GM23338 (cell line): ENCODE data around the gene ATOH8. TPM values are rescaled to one million over a fixed set of nuclear protein-coding genes. Genes with fewer than 3 reads are reported as not detected.

Source experiments
- ATAC-seq: fragments of 200-7000 bp; cut with Tn5 transposase; 3 replicates; pipeline ENCODE4 v1.9.1; 2020
- DNase-seq: peaks from one replicate; pipeline ENCODE4 v3.0.0-alpha.2; 2015; ENCODE audit warnings: low spot score
- H2AFZ ChIP-seq: fragments of 200-600 bp; sonication (generic); 2 replicates; pipeline ENCODE4 v1.8.0; 2016; ENCODE audit warnings: antibody characterized with exemption, mild to moderate bottlenecking, moderate library complexity
- H3F3A ChIP-seq: fragments of 200-600 bp; sonication (generic); replicated peaks from 2 replicates; pipeline ENCODE4 v1.8.0; 2017; ENCODE audit warnings: antibody characterized with exemption, mixed run types, low read depth
- H3K27ac ChIP-seq: fragments of 200-600 bp; sonication (generic); 2 replicates; pipeline ENCODE4 v1.6.1; 2016; ENCODE audit warnings: low read depth
- H3K27me3 ChIP-seq: fragments of 200-600 bp; sonication (generic); 2 replicates; pipeline ENCODE4 v1.8.0; 2016; ENCODE audit warnings: mild to moderate bottlenecking, mixed run types, moderate library complexity; ENCODE audit not compliant: insufficient read depth
- H3K36me3 ChIP-seq: fragments of 200-600 bp; sonication (generic); 2 replicates; pipeline ENCODE4 v1.8.0; 2016; ENCODE audit warnings: mild to moderate bottlenecking; ENCODE audit not compliant: insufficient read depth
- H3K4me1 ChIP-seq: fragments of 200-600 bp; sonication (generic); 2 replicates; pipeline ENCODE4 v1.8.0; 2016; ENCODE audit warnings: mild to moderate bottlenecking, moderate library complexity; ENCODE audit not compliant: insufficient read depth
- H3K4me2 ChIP-seq: fragments of 200-600 bp; sonication (generic); 2 replicates; pipeline ENCODE4 v1.7.1; 2017; ENCODE audit warnings: mixed run types
- H3K4me3 ChIP-seq: fragments of 200-600 bp; sonication (generic); 2 replicates; pipeline ENCODE4 v1.6.1; 2016; ENCODE audit warnings: mixed run types
- H3K79me2 ChIP-seq: fragments of 200-600 bp; sonication (generic); replicated peaks from 2 replicates; pipeline ENCODE4 v1.8.0; 2017; ENCODE audit warnings: mild to moderate bottlenecking; ENCODE audit not compliant: insufficient read depth
- H3K9me2 ChIP-seq: fragments of 200-600 bp; sonication (generic); 2 replicates; pipeline ENCODE4 v1.8.0; 2017; ENCODE audit not compliant: insufficient read depth
- H4K20me1 ChIP-seq: fragments of 200-600 bp; sonication (generic); replicated peaks from 2 replicates; pipeline ENCODE4 v1.8.0; 2017; ENCODE audit warnings: mild to moderate bottlenecking; ENCODE audit not compliant: insufficient read depth
- H3K27ac Mint-ChIP-seq: 2 replicates; pipeline ENCODE4 v1.8.0; 2020; ENCODE audit warnings: inconsistent platforms, mild to moderate bottlenecking, moderate library complexity, mixed read lengths
- H3K27me3 Mint-ChIP-seq: 3 replicates; pipeline ENCODE4 v1.8.0; 2022; ENCODE audit warnings: low read depth, mild to moderate bottlenecking, moderate library complexity, mixed read lengths, inconsistent platforms; ENCODE audit not compliant: insufficient read depth, poor library complexity
- H3K36me3 Mint-ChIP-seq: 3 replicates; pipeline ENCODE4 v1.8.0; 2021; ENCODE audit warnings: low read depth, mild to moderate bottlenecking, inconsistent platforms, moderate library complexity, mixed read lengths
- H3K4me1 Mint-ChIP-seq: 3 replicates; pipeline ENCODE4 v1.8.0; 2020; ENCODE audit warnings: mild to moderate bottlenecking, inconsistent platforms, mixed read lengths
- H3K4me3 Mint-ChIP-seq: 3 replicates; pipeline ENCODE4 v1.8.0; 2021; ENCODE audit warnings: moderate library complexity, mild to moderate bottlenecking, inconsistent platforms, mixed read lengths
- H3K9me3 Mint-ChIP-seq: 3 replicates; pipeline ENCODE4 v1.8.0; 2020; ENCODE audit warnings: moderate library complexity, mild to moderate bottlenecking, inconsistent platforms, mixed read lengths
- CREB1 ChIP-seq: fragments of 250-450 bp; sonication (Bioruptor Pico); IDR thresholded peaks from 2 replicates; pipeline ENCODE4 v1.5.0; 2020; ENCODE audit warnings: low read depth, mild to moderate bottlenecking, moderate library complexity
- CTCF ChIP-seq, 2 experiments: fragments of 200-600 bp in 1 of 2; sonication (generic) in 1 of 2; conservative IDR thresholded peaks; 2 replicates each; pipeline versions ENCODE4 v1.5.1 to v1.6.1; 2016 to 2017; ENCODE audit warnings: antibody characterized with exemption in 2 of 2, low read depth in 2 of 2, mild to moderate bottlenecking in 2 of 2, moderate library complexity in 1 of 2
- EZH2 ChIP-seq: fragments of 200-600 bp; sonication (generic); IDR thresholded peaks from one replicate; pipeline ENCODE4 v1.8.0; 2017; ENCODE audit warnings: antibody characterized with exemption, mild to moderate bottlenecking, low read depth; ENCODE audit not compliant: unreplicated experiment
- EZH2phosphoT487 ChIP-seq: fragments of 200-600 bp; sonication (generic); IDR thresholded peaks from one replicate; pipeline ENCODE4 v1.8.1; 2018; ENCODE audit warnings: antibody characterized with exemption; ENCODE audit not compliant: unreplicated experiment
- JUNB ChIP-seq: IDR thresholded peaks from one replicate; pipeline ENCODE4 v1.6.1; 2016; ENCODE audit warnings: antibody characterized with exemption; ENCODE audit not compliant: unreplicated experiment
- NANOG ChIP-seq: IDR thresholded peaks from 2 replicates; pipeline ENCODE4 v1.6.1; 2016; ENCODE audit warnings: antibody characterized with exemption, borderline replicate concordance
- POLR2AphosphoS5 ChIP-seq: IDR thresholded peaks from 2 replicates; pipeline ENCODE4 v1.6.1; 2016; ENCODE audit warnings: antibody characterized with exemption, low read depth
- REST ChIP-seq: IDR thresholded peaks from one replicate; pipeline ENCODE4 v1.6.1; 2018; ENCODE audit warnings: antibody characterized with exemption; ENCODE audit not compliant: unreplicated experiment
- STAT1 ChIP-seq: IDR thresholded peaks from one replicate; pipeline ENCODE4 v1.6.1; 2016; ENCODE audit warnings: antibody characterized with exemption; ENCODE audit not compliant: unreplicated experiment
- ZNF331 ChIP-seq: fragments of 250-450 bp; sonication (Bioruptor Pico); IDR thresholded peaks from 2 replicates; pipeline ENCODE4 v1.5.0; 2020; ENCODE audit warnings: low read depth, mild to moderate bottlenecking, moderate library complexity
- polyA plus RNA-seq: library from polyadenylated mRNA; unstranded; fragments of >200 nt; fragmentation: Nextera tagmentation; extraction: Ambion mirVana; gene quantifications from 2 replicates; pipeline ENCODE4 v1.2.1, GENCODE V29; 2016
- total RNA-seq: library from RNA; depleted of rRNA; stranded (reverse); fragments of >200 nt; shearing (Covaris generic); gene quantifications from 2 replicates; pipeline ENCODE4 v1.2.3, GENCODE V29; 2014
- TF ChIP-seq, protein P1 (sequence below): fragments of 250-450 bp; sonication (Bioruptor Pico); IDR thresholded peaks from 2 replicates; pipeline ENCODE4 v1.5.0; 2020; ENCODE audit warnings: mild to moderate bottlenecking, moderate library complexity

ATOH8 gene
- total and polyA plus RNA-seq, 2 experiments from 2014 or later, result 0.11 to 0.97 TPM

GRCh38 chr2:85785027-85785822 lies 31.4 kb downstream of the ATOH8 start (continued):
- TF ChIP-seq, protein P1, sequence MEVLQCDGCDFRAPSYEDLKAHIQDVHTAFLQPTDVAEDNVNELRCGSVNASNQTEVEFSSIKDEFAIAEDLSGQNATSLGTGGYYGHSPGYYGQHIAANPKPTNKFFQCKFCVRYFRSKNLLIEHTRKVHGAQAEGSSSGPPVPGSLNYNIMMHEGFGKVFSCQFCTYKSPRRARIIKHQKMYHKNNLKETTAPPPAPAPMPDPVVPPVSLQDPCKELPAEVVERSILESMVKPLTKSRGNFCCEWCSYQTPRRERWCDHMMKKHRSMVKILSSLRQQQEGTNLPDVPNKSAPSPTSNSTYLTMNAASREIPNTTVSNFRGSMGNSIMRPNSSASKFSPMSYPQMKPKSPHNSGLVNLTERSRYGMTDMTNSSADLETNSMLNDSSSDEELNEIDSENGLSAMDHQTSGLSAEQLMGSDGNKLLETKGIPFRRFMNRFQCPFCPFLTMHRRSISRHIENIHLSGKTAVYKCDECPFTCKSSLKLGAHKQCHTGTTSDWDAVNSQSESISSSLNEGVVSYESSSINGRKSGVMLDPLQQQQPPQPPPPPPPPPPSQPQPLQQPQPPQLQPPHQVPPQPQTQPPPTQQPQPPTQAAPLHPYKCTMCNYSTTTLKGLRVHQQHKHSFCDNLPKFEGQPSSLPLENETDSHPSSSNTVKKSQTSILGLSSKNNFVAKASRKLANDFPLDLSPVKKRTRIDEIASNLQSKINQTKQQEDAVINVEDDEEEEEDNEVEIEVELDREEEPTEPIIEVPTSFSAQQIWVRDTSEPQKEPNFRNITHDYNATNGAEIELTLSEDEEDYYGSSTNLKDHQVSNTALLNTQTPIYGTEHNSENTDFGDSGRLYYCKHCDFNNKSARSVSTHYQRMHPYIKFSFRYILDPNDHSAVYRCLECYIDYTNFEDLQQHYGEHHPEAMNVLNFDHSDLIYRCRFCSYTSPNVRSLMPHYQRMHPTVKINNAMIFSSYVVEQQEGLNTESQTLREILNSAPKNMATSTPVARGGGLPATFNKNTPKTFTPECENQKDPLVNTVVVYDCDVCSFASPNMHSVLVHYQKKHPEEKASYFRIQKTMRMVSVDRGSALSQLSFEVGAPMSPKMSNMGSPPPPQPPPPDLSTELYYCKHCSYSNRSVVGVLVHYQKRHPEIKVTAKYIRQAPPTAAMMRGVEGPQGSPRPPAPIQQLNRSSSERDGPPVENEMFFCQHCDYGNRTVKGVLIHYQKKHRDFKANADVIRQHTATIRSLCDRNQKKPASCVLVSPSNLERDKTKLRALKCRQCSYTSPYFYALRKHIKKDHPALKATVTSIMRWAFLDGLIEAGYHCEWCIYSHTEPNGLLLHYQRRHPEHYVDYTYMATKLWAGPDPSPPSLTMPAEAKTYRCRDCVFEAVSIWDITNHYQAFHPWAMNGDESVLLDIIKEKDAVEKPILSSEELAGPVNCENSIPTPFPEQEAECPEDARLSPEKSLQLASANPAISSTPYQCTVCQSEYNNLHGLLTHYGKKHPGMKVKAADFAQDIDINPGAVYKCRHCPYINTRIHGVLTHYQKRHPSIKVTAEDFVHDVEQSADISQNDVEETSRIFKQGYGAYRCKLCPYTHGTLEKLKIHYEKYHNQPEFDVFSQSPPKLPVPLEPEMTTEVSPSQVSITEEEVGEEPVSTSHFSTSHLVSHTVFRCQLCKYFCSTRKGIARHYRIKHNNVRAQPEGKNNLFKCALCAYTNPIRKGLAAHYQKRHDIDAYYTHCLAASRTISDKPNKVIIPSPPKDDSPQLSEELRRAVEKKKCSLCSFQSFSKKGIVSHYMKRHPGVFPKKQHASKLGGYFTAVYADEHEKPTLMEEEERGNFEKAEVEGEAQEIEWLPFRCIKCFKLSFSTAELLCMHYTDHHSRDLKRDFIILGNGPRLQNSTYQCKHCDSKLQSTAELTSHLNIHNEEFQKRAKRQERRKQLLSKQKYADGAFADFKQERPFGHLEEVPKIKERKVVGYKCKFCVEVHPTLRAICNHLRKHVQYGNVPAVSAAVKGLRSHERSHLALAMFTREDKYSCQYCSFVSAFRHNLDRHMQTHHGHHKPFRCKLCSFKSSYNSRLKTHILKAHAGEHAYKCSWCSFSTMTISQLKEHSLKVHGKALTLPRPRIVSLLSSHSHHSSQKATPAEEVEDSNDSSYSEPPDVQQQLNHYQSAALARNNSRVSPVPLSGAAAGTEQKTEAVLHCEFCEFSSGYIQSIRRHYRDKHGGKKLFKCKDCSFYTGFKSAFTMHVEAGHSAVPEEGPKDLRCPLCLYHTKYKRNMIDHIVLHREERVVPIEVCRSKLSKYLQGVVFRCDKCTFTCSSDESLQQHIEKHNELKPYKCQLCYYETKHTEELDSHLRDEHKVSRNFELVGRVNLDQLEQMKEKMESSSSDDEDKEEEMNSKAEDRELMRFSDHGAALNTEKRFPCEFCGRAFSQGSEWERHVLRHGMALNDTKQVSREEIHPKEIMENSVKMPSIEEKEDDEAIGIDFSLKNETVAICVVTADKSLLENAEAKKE (CRISPR knock-in tag), result no peak
- no peak for TF ChIP-seq ZNF331 (CRISPR knock-in tag)

DNA sequence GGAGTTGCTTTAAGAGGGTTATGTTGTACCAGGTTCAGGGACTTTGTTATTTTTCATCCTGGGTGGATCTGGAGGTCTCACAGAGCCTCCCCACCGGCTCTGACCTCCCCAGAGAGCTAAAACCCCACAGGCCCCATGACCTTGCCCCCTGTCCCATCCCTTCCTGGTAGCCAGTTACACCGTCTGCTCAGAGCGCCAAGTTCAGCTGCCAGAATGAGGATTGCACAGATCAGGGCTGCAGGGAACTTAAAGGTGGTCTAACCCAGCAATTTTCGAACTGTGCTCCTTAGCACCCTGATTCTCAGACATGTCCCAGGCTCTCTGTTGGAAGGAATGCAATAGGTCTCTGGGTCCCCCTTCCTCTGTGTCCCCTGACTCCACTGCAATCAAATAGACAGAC lies 32.1 kb downstream of the ATOH8 start:
- Histone ChIP-seq H3K79me2 (no peaks in the 10 kb centered on the region), H2AFZ (no peak overlapping the region), H3K27ac (no peak overlapping the region), H3K36me3 (no peaks in the 10 kb centered on the region), H3F3A (no peaks in the 10 kb centered on the region), H3K27me3 (no peaks in the 10 kb centered on the region), H3K4me1 (no peaks in the 10 kb centered on the region), H3K9me2 (no peaks in the 10 kb centered on the region), H4K20me1 (no peaks in the 10 kb centered on the region), H3K4me3 (no peak overlapping the region), H3K4me2 (no peak overlapping the region)
- Mint-ChIP-seq H3K4me3 (no peak overlapping the region), H3K36me3 (no peaks in the 10 kb centered on the region; the same call in 2 of the 3 replicates), H3K4me1 (0 out of 3 replicates have a peak, but pooled peaks cover 4% of the 10 kb centered on the region), H3K27me3 (peaks cover 2% of the 10 kb centered on the region), H3K27ac (no peak overlapping the region), H3K9me3 (no peaks in the 10 kb centered on the region)
- ATAC-seq (no peak), DNase-seq (no peak)
- no peak for TF ChIP-seq REST
- no peak for TF ChIP-seq POLR2AphosphoS5
- no peak for TF ChIP-seq JUNB
- TF ChIP-seq NANOG, result no peak
- TF ChIP-seq EZH2, result no peak
- TF ChIP-seq ZNF331 (CRISPR knock-in tag), result no peak
- TF ChIP-seq STAT1, result no peak
- TF ChIP-seq EZH2phosphoT487, result no peak
- no peak for TF ChIP-seq CTCF (conservative IDR thresholded peaks at IDR 0.05; ENCODE audit: low read depth in 2 of 2)
- no peak for TF ChIP-seq CREB1 (CRISPR knock-in tag)
